NT2/D1 (cell line): Measurements from ENCODE around the gene TRAK2.

Experiments used
- YY1 ChIP-seq: IDR thresholded peaks from 2 replicates; pipeline ENCODE4 v1.6.1; 2011; ENCODE audit not compliant: insufficient read length, insufficient read depth
- ZNF274 ChIP-seq: IDR thresholded peaks from 2 replicates; pipeline ENCODE4 v1.6.1; 2011; ENCODE audit warnings: mild to moderate bottlenecking, low read depth, low read length

GRCh38 chr2:201413143-201413542 is 38.1 kb downstream of the TRAK2 start:
- TF ChIP-seq ZNF274 = no peak
- no peak for TF ChIP-seq YY1
